NCI-H345 treated with DMSO at 0.1 percent for 48 hours (cell line): ENCODE results near the gene LRP6.

Experiments
- DNase-seq: peaks from one replicate; lab custom pipeline; 2025; ENCODE audit not compliant: unreplicated experiment; lab: John Stamatoyannopoulos, UW

Gene LRP6

DNA sequence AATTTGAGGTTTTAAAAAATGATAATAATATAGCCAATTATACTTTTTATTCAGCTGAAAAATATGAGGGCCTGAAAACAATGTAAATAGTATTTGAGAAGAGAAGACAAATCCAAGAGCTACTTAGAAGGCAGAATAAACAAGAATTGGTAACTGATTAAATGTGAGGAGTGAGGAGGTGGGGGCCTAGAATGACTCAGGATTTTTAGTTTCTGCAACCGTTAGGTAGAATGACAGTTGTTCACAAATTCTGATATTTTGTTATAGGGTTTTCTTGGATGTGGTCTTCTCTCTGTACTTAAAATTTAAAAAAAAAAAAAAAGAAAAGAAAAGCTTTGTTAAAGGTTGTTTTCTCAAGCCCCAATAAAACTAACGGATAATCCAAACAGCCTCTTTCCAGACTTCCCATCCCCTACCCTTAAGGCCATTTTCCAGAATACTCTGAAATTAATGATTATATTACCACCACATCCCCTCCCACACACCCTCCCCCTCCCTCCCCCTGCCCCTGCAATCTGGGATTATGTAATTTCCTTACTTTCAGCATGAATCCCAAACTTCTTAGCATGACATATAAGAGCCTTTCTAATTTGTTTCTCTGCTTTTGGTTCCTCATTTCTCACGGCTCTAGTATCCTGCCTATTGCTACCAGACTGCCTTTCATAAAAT lies 50.4 kb downstream of the LRP6 start:
- DNase-seq: no peak

DNA sequence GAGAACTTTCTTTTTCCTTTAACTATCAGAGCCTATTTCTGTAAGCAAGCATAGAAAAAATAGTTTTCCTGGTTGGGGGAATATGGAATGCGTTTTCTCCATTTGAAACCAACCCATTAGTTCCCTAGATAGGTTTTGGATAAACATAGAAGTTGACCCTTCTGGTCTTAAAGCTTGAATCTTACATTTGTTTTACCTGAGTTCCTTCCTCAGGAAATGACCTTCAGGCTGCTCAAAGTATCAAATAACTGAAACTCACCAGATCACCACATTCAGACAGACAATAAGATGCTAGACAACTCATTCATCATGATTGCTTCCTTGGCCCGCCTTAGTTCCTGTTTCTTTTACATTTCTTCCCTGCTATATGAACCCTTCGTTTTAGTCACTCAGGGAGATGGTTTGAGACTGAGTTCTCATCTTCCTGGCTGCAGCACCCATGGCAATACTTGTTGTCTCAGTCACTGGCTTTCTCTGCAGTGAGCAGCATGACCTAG lies 52.2 kb downstream of the LRP6 start:
- DNase-seq: no peak

DNA sequence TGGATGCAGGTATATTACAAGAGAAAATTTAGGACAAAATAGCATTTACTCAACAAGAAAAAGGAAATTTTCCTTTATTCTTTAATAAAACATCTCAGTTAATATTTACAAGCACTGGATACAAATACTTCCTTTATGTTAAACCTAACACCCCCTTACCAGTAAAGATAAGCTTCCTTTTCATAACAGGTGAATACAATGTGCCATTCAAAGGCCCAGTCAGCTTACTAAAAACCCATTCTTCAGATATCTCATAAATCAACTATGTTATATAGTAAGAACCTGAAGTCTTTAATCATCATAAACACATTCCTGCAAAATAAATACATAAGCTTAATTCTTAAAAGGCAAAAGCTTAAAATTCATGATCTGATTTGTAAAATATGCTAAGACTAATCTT lies 52.6 kb downstream of the LRP6 start:
- no peak for DNase-seq

DNA sequence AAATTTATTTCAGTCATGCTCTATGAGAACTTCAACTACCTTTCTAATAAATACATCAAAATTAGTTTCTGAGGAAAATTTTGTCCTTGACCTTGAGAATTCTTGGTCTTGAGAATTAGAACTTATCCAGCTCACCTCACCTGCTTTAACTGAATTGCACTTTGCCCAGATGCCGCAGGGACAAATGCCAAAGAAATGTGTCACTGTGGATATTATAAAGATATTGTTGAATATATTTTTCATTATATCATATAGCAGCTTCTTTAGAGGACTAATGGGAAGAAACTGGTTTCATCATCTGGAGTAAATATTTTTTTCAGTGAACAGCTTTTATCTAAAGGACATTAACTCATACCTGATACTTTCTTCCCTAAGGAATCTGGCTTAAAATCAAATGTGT lies 54.1 kb downstream of the LRP6 start:
- no peak for DNase-seq

DNA sequence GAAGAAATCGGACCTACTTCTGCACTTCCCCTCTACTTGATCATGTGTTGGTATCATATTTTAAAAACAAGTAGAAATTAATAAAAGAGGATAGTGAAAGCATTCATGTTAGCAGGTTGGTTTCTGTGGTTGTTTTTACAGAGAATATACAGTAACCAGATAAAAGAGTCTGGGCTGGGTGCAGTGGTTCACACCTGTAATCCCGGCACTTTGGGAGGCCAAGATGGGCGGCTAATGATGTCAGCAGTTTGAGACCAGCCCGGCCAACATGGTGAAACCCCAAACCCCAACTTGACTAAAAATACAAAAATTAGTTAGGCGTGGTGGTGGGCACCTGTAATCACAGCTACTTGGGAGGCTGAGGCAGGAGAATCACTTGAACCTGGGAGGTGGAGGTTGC lies 55.9 kb downstream of the LRP6 start:
- no peak for DNase-seq

DNA sequence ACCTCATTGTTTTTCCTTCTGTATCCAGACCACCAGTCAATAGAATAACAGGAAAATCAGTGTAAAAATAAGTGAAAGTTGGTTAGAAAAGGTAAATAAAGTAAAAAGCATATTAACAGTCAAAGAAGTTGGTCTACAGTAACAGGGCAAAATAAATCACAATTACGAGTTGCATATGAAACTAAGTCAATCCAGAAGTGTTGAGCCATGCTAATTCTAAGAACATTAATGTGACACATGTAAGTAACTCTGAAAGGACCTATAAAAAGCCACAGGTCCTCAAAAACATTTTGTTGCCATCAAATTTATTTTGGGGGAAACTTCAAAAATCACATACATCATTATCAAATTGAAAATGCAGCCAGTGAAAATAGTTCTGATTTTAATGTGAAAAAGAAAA lies 56.4 kb downstream of the LRP6 start:
- DNase-seq: no peak

DNA sequence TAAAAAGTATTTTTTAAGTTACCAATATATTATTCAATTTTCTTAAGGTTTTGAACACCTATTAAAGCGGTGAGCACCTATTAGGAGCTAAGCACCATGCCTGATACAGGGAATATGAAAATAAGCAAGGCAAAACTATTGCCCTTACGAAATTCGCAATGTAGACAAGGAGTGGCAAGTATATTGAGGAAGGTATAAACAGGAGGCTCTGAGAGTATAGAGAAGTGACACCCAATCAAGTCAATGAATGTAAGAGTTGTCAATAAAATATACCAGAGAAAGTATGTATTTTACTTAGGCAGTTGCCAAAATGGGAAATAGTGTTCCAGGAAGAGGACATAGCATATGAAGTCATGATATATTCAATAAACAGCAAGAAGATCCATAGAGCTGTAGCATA lies 57.2 kb downstream of the LRP6 start:
- DNase-seq: no peak

DNA sequence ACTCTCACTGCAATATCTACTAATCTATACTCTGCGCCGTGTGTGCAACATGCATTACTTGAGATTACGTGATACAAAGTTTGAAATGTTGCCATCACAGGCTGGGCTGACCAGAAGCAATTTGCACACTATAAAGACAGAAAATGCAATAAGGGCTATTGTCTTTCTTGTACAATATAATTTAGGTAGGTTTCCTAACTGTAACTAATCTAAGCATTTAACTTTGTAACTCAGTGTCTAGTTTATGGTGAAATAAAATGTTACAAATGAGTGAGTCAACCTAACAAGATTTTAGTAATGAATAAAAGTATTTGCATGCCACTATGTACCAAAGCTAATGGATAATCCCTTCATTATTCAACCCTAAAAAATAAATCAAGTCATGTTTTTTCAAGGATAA lies 57.8 kb downstream of the LRP6 start:
- no peak for DNase-seq

DNA sequence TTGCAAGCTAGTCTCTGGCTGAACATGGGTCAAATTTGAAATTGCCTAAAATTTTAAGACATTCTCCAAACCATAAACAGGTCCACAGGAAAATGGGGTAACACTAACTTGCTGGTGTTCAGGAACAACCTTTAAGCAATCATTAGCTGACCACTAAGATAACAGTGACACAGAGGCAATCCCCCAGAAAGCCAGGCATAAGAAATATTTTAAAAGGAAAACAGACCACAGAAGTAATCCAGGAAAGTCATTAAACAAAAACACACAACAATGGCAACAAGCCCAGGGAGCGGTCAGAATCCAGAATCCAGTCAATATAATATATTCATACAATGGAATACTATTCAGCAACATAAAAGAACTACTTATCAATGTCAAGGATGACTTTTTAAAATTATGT lies 59.1 kb downstream of the LRP6 start:
- no peak for DNase-seq

DNA sequence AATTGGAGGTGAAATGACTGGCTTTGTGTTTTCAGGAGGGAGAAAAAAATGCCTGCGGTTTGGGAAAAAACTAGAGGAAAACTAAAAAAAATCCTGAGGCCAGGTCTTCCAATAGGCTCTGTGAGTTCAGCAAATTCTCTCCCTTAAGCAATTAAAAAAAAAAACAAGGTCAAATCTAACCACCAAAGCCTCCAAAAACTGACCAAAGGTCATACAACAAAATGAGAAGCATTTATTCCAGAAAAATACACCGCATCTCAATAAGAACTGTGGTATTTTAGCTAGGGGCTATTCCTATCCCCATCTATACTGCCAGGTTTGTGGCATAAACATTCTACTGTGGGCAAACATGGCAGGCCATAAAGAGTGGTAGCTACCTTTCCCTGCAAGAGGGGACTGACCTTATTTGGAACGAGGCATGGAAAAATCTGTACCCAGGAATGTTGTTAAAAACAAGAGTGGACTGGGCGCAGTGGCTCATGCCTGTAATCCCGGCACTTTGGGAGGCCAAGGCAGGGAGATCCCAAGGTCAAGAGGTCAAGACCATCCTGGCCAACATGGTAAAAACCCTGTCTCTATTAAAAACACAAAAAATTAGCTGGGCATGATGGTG lies 60.0 kb downstream of the LRP6 start:
- no peak for DNase-seq

DNA sequence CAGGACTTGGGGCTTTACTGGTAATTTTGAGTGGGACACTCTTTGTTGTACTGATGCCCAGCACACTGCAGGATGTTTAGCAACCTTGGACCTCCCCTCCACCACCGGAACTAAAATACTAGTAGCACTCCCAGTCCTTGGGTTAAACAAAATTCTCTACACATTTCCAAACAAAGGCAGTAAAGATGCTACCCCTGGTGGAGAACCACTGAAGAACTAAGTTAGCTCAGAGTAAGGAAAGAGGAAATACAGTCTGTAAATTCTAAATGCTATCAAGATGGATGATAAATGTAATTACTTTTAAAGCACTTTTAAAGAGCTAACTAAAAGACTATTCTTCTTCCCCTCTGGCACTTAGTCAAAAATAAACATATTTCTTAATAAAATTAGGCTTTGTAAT lies 64.1 kb downstream of the LRP6 start:
- DNase-seq: no peak

DNA sequence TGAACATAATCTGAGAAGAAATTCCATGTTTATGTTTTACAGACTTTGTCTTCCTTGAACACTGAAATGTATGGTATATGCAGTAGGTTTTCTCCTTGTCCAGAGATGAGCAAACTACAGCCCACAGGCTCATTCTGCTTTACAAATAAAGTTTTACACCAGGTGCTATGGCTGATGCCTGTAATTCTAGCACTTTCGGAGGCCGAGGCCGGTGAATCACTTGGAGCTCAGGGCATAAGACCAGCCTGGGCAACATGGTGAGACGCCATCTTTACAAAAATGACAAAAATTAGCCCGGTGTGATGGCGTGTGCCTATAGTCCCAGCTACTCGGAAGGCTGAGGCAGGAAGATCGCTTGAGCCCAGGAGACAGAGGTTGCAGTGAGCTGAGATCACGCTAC lies 64.7 kb downstream of the LRP6 start:
- no peak for DNase-seq

DNA sequence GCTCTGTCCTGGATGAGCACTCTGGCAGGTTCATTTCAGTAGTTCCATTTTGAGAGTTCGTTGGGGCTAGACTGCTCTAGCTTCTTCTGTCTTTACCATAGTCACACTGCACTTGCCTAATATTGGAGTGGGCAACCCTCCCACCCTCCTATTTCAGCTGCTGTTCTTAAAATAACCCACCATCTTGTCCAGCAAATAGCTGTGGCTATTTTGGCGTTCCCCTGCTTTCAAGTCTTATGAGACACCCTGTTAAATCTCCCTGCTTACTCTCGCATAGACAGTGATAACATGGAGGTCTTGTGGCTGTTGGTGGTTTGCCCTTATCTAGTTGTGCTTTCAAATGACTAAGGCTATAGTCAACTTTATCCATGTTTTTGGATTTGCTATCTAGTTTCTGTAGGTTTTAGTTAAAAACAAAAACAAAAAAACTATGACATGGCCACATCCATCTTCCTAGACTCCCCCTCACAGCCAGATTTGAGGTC lies 65.5 kb downstream of the LRP6 start:
- DNase-seq: no peak

DNA sequence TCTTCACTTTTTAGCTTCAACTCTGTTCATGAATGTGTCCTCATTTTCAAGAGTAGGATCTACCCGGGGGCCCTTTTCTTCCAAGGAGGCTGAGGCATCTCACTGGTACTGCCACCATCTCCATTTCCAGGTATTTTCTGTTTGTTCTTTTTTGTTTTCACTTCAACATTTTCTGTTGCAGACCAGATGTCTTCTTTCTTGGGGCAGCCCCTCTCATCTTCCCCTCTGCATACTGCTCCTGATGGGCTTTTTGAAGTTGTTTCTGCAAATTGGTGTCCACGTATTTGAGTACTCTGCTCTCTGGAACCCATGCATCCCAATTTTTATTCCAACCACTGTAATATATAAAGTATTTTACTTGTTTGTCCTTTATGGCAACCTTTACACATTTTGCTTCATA lies 66.5 kb downstream of the LRP6 start:
- DNase-seq: no peak

DNA sequence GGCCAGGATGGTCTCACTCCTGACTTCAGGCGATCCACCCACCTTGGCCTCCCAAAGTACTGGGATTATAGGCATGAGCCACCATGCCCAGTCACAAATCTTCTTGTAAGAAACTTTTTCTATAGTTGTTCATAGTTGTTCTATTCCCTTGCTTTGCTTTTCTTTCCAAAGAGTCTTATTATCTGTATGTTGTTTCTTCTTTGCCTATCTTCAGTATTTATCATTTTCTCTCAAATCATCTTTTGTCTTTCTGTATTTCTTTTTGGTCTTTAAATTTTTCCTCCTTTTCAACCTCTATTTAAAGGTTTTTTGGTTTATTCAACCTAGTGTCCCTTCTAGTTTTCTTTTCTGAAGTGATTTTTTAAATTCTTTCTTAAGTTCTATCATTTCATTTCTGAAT lies 68.7 kb downstream of the LRP6 start:
- no peak for DNase-seq

DNA sequence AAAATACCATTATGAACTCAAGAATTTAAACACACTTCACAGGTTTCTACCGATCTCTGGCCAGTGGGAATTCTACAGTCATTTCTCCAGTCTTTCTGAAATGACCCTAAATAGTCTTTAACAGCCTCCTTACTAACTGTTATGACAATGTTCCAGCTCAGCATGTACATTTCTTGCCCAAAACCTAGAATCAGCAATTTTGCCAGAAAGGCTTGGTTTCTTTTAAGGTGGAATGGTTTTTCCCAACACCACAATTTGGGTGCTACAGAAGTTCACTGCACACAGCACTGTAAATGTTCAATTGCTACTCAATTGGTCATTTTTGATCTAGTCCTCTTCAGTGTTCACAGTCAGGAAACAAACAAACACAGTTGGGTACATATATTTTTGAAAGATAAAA lies 69.7 kb downstream of the LRP6 start:
- no peak for DNase-seq

DNA sequence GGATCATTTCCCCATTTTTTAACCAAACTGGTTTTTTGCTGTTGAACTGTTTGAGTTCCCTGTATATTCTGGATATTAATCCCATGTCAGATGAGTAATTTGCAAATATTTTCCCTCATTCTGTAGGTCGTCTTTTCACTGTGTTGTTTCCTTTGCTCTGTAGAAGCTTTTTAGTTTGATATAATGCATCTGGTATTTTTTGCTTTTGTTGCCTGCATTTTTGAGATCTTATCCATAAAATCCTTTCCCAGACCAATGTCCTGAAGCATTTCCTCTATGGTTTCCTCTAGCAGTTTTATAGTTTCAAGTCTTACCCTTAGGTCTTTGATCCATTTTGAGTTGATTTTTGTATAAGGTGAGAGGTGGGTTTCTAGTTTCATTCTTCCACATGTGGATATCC lies 71.3 kb downstream of the LRP6 start:
- DNase-seq: no peak

DNA sequence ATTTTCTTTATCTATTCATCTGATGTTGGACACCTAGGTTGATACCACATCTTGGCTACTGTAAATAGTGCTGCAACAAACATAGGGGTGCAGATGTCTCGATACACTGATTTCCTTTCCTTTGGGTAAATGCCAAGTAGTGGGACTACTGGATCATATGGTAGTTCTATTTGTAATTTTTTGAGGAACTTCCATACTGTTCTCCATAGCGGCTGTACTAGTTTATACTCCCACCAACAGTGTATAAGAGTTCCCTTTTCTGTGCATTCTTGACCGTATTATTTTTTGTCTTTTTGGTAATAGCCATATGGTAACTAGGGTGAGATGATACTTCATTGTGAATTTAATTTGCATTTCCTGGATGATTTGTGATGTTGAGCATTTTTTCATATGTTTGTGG lies 71.8 kb downstream of the LRP6 start:
- no peak for DNase-seq

DNA sequence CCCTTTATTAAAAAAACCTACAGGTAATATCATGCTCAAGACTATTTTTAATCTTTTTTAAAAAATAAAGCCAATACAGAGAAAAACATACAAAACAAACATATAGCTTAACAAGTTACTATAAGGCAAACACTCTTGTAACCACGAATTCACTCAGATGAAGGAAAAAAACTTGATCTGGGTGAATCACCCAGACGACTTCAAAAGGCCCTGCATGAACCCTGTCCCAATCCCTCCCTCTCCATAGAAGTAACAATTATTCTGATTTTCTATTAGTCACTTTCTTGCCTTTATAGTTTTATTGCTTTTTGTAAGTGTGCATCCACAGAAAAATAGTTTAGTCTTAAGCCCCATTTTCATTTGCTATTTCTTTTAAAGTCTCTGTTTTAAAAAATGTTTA lies 72.6 kb downstream of the LRP6 start:
- DNase-seq: no peak

DNA sequence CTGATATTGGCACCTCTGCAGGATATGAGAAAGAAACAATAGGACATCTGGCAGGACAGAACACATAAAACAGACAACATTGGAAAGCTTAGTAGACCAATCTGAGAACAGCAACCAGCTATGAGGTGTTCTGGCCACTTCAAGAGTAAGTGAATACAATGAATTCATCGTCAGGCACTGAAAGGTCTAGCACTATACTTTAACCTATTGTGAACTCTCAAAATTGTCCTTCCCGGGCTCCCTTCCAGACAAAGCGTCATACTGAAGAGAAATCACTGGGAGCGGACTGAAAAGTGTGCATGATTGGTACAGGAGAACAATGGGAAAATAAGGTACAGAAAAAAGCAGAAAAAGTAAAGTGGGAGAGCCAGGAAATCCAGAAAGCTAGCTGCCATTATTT lies 75.8 kb downstream of the LRP6 start:
- DNase-seq: no peak

DNA sequence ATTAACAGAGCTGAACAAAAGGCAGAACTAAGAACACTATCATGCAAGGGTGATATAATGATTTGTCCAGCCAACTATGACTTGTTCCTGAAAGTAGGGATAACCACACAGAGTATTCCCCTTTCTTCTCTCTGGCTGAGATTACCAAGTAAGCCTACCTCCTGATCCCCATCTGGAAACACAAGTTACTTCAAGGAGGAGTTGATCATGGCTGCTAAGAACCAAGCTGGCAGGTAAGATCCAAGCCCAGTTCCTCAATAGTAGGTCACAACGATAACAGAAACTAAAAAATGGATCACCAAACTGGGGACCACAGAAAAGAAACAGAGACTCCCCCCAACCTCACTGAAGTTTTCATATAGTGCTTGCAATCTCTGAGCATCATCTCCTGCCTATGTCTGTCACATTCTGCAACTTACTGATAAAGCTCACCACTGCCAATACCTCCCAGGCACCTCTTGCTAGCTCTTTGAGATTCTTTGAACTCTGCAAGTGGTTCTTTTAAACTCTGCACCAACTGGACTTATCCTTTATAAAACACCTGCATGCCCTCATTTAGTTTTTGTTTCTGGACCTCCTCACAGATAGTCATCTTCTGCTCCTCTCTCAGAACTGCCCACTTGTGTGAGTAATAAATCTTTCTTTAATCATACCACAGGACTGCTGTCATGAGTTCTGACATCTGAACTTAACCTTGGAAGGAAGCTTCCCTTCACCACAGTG lies 76.6 kb downstream of the LRP6 start:
- no peak for DNase-seq

DNA sequence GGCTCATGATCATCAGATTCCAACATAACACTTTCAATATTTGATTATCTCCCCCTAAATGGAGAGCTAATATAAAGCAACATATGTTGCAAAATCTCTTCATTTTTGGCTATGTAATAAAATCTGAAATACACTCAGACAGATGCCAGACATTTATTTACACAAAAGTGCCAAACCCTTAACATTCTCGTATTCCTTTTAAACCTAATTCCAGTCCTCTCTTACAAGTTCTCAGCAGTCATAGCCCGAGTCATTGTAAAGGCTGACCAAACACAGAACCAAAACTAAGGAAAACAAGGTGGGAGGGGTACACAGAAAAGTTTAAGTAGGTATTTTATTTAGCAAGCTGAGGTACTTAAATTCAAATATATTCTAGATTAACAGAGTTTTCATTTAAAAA lies 81.4 kb downstream of the LRP6 start:
- no peak for DNase-seq
